Neural cell (in vitro differentiated cells): Measurements from ENCODE around the gene ENDOV. TPM values are rescaled to one million over a fixed set of nuclear protein-coding genes. Genes with fewer than 3 reads are reported as not detected.

Source experiments
- H2AFZ ChIP-seq: fragments of 200-600, 300-800 bp; sonication (generic), shearing (Covaris generic); 2 replicates; pipeline ENCODE4 v1.6.0; 2014; ENCODE audit warnings: low read depth, mild to moderate bottlenecking, antibody characterized with exemption, low read length, moderate library complexity
- H3F3A ChIP-seq: fragments of 200-600 bp; shearing (Covaris generic); 2 replicates; pipeline ENCODE4 v1.6.1; 2016; ENCODE audit warnings: mild to moderate bottlenecking, moderate library complexity, mixed read lengths, antibody characterized with exemption, low read length; ENCODE audit not compliant: insufficient read depth, poor library complexity, severe bottlenecking
- H3K27ac ChIP-seq: fragments of 200-600, 300-800 bp; sonication (generic), shearing (Covaris generic); 2 replicates; pipeline ENCODE4 v1.5.1; 2014; ENCODE audit warnings: mild to moderate bottlenecking, low read length, moderate library complexity
- H3K27me3 ChIP-seq: fragments of 300-800, 200-600 bp; sonication (generic), shearing (Covaris generic); 2 replicates; pipeline ENCODE4 v1.6.0; 2014; ENCODE audit warnings: mild to moderate bottlenecking, low read depth, low read length, moderate library complexity; ENCODE audit not compliant: insufficient read depth
- H3K36me3 ChIP-seq: fragments of 300-800, 200-600 bp; sonication (generic), shearing (Covaris generic); 2 replicates; pipeline ENCODE4 v1.5.1; 2014; ENCODE audit warnings: mild to moderate bottlenecking, antibody characterized with exemption, low read length, moderate library complexity; ENCODE audit not compliant: insufficient read depth
- H3K4me2 ChIP-seq: fragments of 300-800, 200-600 bp; sonication (generic), shearing (Covaris generic); 2 replicates; pipeline ENCODE4 v1.6.0; 2014; ENCODE audit warnings: mild to moderate bottlenecking, low read length
- H3K4me3 ChIP-seq: fragments of 300-800, 200-600 bp; sonication (generic), shearing (Covaris generic); 2 replicates; pipeline ENCODE4 v1.5.1; 2014; ENCODE audit warnings: mild to moderate bottlenecking, low read length, moderate library complexity
- H3K79me2 ChIP-seq: fragments of 200-600 bp; shearing (Covaris generic); replicated peaks from 2 replicates; pipeline ENCODE4 v1.6.0; 2014; ENCODE audit warnings: mild to moderate bottlenecking, low read length, moderate library complexity; ENCODE audit not compliant: insufficient read depth
- H3K9ac ChIP-seq: fragments of 300-800, 200-600 bp; sonication (generic), shearing (Covaris generic); 2 replicates; pipeline ENCODE4 v1.6.1; 2016; ENCODE audit warnings: mild to moderate bottlenecking, low read length, mixed read lengths
- H3K9me2 ChIP-seq: fragments of 200-600 bp; shearing (Covaris generic); 2 replicates; pipeline ENCODE4 v1.6.1; 2016; ENCODE audit warnings: mild to moderate bottlenecking, low read length, mixed read lengths; ENCODE audit not compliant: insufficient read depth
- H3K9me3 ChIP-seq: fragments of 200-600, 300-800 bp; sonication (generic), shearing (Covaris generic); 2 replicates; pipeline ENCODE4 v1.6.1; 2016; ENCODE audit warnings: mild to moderate bottlenecking, mixed run types, low read length, moderate library complexity, mixed read lengths
- H4K20me1 ChIP-seq: fragments of 200-600 bp; shearing (Covaris generic); 2 replicates; pipeline ENCODE4 v1.6.1; 2016; ENCODE audit warnings: mild to moderate bottlenecking, mixed run types; ENCODE audit not compliant: insufficient read depth
- CTCF ChIP-seq: fragments of 450-650 bp; IDR thresholded peaks from 2 replicates; pipeline ENCODE4 v1.5.1; 2014; ENCODE audit warnings: antibody characterized with exemption, mild to moderate bottlenecking, moderate library complexity; ENCODE audit not compliant: poor library complexity, severe bottlenecking
- EP300 ChIP-seq: fragments of 450-650 bp; conservative IDR thresholded peaks from 2 replicates; pipeline ENCODE4 v1.6.1; 2014; ENCODE audit warnings: antibody characterized with exemption, mild to moderate bottlenecking, moderate library complexity; ENCODE audit not compliant: poor library complexity, severe bottlenecking
- EZH2 ChIP-seq: fragments of 200-600, 300-800 bp; shearing (Covaris generic), sonication (generic); IDR thresholded peaks from 2 replicates; pipeline ENCODE4 v1.6.1; 2014; ENCODE audit warnings: antibody characterized with exemption, low read length, borderline replicate concordance, mild to moderate bottlenecking; ENCODE audit not compliant: insufficient read depth, poor library complexity, severe bottlenecking
- MXI1 ChIP-seq: fragments of 450-650 bp; conservative IDR thresholded peaks from 2 replicates; pipeline ENCODE4 v1.6.1; 2014; ENCODE audit warnings: antibody characterized with exemption, mild to moderate bottlenecking; ENCODE audit not compliant: poor library complexity, severe bottlenecking
- POLR2AphosphoS5 ChIP-seq: IDR thresholded peaks from 2 replicates; pipeline ENCODE4 v1.6.1; 2012
- RAD21 ChIP-seq: fragments of 450-650 bp; conservative IDR thresholded peaks from 2 replicates; pipeline ENCODE4 v1.6.1; 2014; ENCODE audit warnings: antibody characterized with exemption, mild to moderate bottlenecking, moderate library complexity
- REST ChIP-seq: IDR thresholded peaks from 2 replicates; pipeline ENCODE4 v1.6.1; 2012; ENCODE audit warnings: borderline replicate concordance
- SMC3 ChIP-seq: fragments of 450-650 bp; conservative IDR thresholded peaks from 2 replicates; pipeline ENCODE4 v1.6.1; 2014; ENCODE audit warnings: antibody characterized with exemption, mild to moderate bottlenecking, moderate library complexity; ENCODE audit not compliant: poor library complexity
- TAF1 ChIP-seq: IDR thresholded peaks from 2 replicates; pipeline ENCODE4 v1.6.1; 2012; ENCODE audit warnings: low read depth
- polyA plus RNA-seq: library from polyadenylated mRNA; depleted of rRNA; stranded (reverse); fragments of >200 nt; gene quantifications from 2 replicates; pipeline ENCODE4 v1.2.3, GENCODE V29; 2014

The ENDOV gene
- polyA plus RNA-seq, 1 donor from 2014 or later: 31.2 TPM

GRCh38 chr17:80474231-80474960, 59.4 kb downstream of the ENDOV start:
- H3K9me2 ChIP-seq: no peaks in the 10 kb centered on the region
- no peaks in the 10 kb centered on the region for H4K20me1 ChIP-seq
- H3K9ac ChIP-seq: no peak overlapping the region
- peaks cover 55% of the 10 kb centered on the region for H3K27me3 ChIP-seq
- TF ChIP-seq MXI1 (no peak), TAF1 (no peak), CTCF (peak; percentile 58), SMC3 (peak; percentile 59), POLR2AphosphoS5 (no peak), RAD21 (peak; percentile 45), REST (no peak), EP300 (no peak), EZH2 (no peak)
- peak overlapping the region; percentile 66 for H3K4me3 ChIP-seq
- no peak overlapping the region for H3K27ac ChIP-seq
- H3K4me2 ChIP-seq: peak overlapping the region; percentile 46
- H3K9me3 ChIP-seq: no peaks in the 10 kb centered on the region
- no peaks in the 10 kb centered on the region for H3K36me3 ChIP-seq
- no peak overlapping the region for H2AFZ ChIP-seq
- H3F3A ChIP-seq: no peaks in the 10 kb centered on the region
- no peaks in the 10 kb centered on the region for H3K79me2 ChIP-seq

GRCh38 chr17:80474961-80475909, 60.3 kb downstream of the ENDOV start:
- Histone ChIP-seq H3K27ac (no peak overlapping the region), H3K79me2 (no peaks in the 10 kb centered on the region), H3K4me3 (peak overlapping the region; percentile 66), H2AFZ (no peak overlapping the region), H3K9me3 (no peaks in the 10 kb centered on the region), H3K27me3 (peaks cover 63% of the 10 kb centered on the region), H3K4me2 (peak overlapping the region; percentile 46), H3K9me2 (no peaks in the 10 kb centered on the region), H3K9ac (peak overlapping the region; percentile 42), H3K36me3 (no peaks in the 10 kb centered on the region), H3F3A (no peaks in the 10 kb centered on the region), H4K20me1 (no peaks in the 10 kb centered on the region)
- TF ChIP-seq SMC3: peak; percentile 14
- no peak for TF ChIP-seq POLR2AphosphoS5
- TF ChIP-seq MXI1: no peak
- TF ChIP-seq TAF1: no peak
- no peak for TF ChIP-seq RAD21
